ENCODE measurements around the gene RERE.
"Not testable (repeated sequence)": the region's sequence is repeated elsewhere in the genome, so short reads cannot be mapped to it uniquely, and the experiment has no call there.

Gene RERE

DNA sequence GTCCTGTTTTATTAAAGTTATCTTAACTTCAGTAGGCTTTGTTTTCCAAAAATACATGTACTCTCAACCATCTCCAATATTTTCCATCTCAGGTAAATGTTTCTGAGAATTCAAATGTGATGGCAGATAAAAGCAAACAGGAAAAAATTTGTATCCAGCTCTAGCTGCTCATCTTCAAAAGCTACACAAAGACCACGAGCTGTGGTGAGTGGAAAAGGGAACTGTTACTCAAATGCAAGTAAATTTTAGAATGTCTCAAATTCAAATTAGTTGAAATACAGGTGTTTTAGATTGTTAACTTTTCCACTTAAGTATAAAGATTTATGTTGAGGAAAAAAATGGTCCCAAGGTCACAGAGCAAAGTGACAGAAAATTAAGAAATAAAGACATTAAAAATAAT is 283.5 kb downstream of the RERE start:
- no peak for DNase-seq

- no peak for DNase-seq
Observed at GRCh38 chr1:8533124-8533523, 284.3 kb downstream of the RERE start.

- DNase-seq = no peak
Observed at GRCh38 chr1:8529901-8530300, 287.5 kb downstream of the RERE start.

DNA sequence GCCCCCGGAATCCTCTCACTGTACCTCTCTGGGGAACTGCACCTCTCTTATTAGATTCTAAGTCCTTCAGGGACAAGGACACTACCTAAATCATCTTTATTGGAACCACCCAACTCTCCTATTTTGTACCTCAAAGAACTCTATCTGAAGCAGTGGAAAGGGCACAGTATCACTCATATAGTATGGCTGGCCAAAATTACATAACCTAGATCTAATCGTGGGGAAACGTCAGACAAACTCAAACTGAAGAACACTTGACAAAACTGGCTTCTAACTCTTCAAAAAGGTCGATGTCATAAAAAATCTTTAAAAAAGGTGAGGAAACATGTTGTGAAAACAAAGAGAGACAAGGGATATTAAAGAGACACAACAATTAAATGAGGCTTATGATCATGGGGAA is 289.5 kb downstream of the RERE start:
- DNase-seq = no peak

- peak; percentile 91 for DNase-seq
Observed at GRCh38 chr1:8525558-8526275, 291.7 kb downstream of the RERE start.

DNA sequence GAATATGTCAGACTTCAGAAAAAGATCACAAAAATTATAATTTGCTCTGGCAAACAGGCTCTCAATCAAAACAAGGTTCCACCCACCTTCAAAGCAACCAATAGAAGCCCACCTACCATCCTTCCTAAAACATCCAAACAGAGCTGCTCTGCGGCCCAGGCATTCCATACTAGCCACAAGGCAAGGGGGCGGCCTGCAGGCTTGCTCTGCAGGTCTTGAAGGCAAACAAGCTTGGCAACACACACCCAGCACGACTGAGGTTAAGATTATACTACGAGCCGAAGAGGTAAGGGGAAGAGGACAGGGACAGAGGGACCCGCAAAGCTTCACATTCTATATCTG is 292.3 kb downstream of the RERE start:
- DNase-seq = no peak

DNA sequence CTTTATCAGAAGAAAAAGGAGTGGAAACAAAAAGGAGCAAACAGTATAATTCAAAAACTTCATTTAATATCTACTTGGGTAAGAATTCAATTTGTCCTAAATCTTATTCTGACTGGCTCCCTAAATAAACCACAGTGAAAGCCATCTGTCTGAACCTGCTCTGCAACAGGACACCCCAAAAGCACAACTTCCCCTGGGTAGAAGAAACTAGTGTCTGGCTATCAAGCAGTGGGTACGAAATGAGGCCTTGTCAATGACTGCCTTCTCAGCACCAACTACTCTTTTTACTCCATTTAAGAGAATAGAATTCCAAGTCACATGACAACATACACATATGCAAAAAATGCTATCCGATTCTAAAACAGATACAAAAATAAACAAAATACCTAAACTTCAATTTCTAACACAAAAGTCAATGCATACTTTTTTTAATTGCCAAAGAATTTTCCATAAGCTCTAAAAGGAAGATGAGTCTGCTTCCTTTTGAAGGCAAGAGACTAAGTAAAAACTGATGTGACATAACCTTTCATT is 292.7 kb downstream of the RERE start:
- no peak for DNase-seq

DNA sequence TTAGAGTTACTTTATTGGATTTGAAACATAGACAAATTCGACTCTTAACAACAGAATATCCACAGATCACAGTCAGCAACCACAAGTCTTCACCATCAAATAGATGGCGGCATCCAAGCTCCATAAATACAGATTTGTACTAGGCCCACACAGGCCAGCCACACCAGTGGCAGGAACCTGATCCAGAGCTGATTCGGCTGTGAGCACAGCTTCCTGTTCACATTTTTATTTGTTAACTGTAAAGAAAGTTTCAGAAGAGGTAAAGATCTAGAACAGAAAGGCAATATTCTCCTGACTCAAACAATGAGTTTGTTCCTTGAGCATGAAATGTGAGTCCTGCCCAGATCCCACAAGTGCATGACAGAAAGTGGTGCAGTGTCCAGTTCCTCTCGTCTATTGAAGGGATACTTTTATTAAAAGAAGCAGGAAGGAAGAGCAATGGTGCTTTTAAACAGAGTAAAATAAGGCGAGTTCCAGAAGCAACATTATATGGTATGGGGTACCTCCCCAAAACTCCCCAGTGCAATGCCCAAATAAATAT is 293.7 kb downstream of the RERE start:
- DNase-seq = no peak

- DNase-seq = no peak
Observed at GRCh38 chr1:8520483-8520966, 296.9 kb downstream of the RERE start.

GRCh38 chr1:8519167-8519566 is 298.3 kb downstream of the RERE start:
- no peak for DNase-seq

DNA sequence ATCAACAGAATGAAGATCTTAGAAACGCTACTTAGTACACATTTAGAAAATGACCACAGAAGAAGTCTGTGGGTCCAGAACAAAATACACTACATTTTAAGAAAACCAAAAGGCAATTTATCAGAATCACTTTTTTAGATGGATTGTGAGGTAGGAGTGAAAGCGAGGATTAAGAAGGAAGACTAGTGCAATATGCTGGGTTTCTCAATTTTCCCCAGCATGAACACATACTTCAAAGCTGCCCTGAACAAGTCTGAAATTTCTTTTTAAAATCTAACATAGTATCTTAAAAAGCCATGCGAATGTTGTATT is 299.0 kb downstream of the RERE start:
- DNase-seq = no peak

- DNase-seq = no peak
Observed at GRCh38 chr1:8517661-8518489, 299.6 kb downstream of the RERE start.

DNA sequence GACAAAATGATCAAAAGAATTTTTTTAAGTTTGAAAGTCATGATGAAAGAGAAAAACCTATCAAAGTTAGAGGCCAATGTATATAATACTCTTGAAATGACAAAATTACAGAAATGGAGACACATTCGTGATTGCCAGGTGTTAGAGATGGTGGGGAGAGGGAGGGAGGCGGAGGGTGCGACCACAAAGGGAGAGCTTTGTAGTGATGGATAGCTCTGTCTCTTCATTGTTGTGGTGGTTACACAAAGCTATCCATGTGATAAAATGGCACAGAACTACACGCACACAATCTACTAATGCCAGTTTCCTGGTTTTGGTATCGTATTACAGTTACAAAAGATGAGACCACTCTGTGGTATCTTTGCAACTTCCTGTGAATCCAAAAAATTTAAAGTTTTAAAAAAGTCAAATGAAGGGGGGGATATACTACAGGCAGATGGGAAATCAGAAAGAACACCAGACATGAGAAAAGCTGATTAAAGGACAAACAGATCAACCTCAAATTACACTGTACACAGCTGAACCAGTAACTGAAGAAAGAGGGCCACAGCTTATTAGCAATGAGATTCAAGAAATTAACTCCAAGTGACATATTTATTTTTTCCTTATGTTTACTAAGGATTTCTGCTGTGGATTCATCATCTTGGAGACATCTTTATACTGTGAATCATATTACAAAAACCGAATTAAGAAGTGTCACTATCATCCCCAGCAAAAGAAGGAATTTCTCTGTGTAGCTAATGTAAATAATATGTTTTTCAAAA is 300.5 kb downstream of the RERE start:
- DNase-seq = no peak

- DNase-seq = no peak
Observed at GRCh38 chr1:8516278-8516777, 301.1 kb downstream of the RERE start.

DNA sequence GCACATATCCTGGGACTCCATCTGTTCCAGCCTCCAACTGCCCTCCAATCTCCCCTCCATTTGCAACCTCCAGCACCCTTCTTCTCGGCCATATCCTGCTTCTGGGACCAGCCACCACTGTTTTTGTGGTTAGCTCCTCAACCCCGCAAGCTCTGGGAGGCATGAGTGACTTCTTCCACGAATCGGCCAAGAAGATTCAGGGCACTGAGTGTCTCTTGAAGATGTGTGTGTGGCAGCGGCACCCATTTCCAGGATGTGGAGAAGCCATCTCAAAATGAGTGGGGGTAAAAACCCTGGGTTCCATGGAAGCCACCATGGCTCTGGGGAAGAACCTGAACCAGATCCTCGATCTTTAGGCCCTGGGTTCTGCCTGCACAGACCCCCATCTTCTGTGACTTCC is 304.9 kb downstream of the RERE start:
- no peak for DNase-seq

DNA sequence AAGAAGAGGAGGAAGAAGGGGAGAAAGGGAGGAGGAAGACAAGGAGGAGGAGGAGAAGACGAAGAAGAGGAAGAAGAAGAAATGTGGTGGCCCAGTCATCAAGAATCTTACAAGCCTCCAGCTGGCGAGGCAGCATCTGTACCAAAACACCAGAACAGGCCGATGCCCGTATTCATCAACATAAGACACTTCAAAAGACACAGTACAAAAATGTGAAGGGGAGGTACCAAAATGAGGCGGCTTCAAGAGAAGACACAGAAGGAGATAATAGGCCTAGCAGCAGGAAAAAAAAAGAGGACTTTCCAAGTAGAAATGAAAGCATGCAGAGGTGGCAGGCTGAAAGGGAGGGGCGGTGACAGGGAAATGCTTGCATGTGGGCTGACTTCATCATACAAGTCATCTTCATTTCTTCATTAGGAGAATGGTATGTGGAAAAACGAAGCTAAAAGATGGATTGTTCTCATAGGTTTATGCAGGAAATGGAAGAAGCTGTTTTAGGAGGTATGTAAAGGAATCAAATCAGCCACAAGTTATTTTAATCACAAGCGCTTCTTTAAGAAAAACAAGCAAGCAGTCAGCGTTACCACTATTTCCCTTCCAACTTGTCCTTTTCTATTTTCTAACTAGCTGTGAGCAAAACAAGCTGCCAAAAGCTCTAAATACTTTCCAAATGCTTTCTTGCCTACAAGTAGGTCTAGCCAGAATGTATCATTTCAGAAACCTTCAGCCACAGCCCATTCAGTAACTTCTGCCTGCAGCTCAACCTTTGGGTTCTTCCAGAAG is 307.2 kb downstream of the RERE start:
- DNase-seq = no peak

DNA sequence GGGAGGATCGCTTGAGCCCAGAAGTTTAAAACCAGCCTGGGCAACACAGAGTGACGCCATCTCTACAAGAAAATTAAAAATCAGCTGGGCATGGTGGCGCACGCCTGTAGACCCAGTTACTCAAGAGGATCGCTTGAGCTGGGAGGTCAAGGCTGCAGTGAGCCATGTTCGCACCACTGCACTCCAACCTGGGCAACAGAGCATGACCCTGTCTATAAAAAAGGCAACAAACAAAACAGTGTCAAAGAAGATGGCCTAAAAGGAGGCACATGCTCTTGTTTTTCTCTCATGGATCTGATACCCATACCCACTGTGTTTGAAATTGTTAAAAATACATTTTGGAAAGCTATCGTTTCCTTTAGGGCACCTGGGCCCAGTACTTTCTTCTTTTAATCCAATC is 307.9 kb downstream of the RERE start:
- no peak for DNase-seq

GRCh38 chr1:8506995-8507615 is 310.3 kb downstream of the RERE start:
- DNase-seq = no peak

DNA sequence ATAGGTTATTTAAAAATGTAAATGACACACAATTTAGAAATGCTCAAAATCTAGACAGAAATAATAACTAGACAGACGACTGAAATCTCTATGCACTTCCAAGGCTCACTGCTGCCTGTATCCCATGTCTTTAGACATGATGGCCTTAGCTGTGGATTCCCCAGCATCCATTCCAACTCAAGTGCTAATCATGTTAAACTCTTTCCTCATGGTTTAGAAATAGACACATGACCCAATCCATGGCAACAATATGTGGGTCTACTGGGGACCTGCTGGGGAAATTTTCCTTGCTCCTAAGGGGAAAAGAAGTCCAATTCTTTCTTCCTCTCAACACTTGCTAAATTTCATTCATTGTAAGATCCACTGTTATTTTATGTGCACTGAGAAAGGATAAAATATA is 311.0 kb downstream of the RERE start:
- DNase-seq = no peak

DNA sequence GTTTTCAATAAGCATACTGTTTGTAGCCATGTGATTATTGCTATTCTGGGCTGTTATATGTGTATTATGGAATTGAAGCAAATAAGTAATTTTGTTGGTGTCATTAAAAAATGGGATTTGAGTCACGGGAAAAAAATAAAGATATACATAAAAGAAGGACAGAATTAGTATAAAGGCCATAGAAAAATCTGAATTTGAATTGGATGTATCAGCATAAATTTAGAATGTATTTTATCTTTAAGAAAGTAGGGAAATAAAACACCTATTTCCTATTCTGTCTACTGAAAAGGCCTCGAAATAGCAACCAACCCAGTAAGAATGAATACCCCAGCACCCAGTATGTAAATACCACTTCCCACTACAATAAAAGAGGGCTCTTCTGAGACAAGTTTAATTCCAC is 313.6 kb downstream of the RERE start:
- no peak for DNase-seq

DNA sequence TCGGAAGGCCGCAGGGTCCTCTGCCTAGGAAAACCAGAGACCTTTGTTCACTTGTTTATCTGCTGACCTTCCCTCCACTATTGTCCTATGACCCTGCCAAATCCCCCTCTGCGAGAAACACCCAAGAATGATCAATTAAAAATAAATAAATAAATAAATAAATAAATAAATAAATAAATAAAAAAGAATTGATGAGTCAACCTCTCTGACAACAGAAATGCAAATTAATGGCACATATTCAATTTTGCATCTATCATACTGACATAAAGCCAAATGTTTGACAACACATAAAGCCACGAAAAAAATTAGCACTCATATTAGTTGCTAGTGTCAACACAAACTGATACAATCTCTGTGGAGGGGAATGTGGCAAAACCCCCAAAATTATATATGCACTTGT is 314.5 kb downstream of the RERE start:
- DNase-seq = not testable (repeated sequence)

Measured in NCI-H526 treated with DMSO at 0.1 percent for 48 hours (cell line).